ENCODE results near the gene TMEM167B.

DNA sequence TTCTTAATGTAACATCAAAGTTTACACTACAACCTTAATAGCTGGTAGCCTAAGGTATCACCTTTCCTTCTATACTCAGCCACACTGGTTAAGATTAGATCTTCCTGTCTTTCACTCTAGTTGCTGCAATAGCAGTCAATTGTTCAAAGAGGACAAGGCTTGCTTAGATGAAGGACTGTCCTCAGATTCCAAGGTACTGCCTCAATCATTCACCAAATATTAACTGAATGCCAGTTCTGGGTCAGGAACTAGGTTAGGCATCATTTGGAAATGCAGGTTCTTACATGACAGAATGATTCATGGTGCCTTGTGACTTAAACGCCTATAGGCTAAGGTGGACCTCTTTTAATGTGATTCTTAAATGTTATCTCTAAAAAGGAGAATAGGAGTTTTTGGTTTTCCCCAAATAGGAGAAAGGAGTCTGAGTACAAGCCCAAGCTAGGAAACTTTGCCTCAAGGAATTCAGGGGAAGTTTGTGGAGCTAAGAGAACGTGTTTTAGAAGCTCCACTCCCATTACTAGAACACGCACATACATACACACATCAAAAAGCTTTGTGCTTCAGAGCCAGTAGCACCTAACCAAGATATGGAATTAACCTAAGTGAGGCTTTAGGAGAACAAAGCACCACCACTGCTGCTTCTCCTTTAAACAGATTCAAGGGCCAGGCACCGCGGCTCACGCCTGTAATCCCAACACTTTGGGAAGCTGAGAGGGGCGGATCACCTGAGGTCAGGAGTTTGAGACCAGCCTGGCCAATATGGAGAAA is 40.2 kb upstream of the TMEM167B start:
- TF ChIP-seq POLR2AphosphoS5 (IDR thresholded peaks at IDR 0.05; ENCODE audit: low read depth) = no peak
- TF ChIP-seq, protein P1, sequence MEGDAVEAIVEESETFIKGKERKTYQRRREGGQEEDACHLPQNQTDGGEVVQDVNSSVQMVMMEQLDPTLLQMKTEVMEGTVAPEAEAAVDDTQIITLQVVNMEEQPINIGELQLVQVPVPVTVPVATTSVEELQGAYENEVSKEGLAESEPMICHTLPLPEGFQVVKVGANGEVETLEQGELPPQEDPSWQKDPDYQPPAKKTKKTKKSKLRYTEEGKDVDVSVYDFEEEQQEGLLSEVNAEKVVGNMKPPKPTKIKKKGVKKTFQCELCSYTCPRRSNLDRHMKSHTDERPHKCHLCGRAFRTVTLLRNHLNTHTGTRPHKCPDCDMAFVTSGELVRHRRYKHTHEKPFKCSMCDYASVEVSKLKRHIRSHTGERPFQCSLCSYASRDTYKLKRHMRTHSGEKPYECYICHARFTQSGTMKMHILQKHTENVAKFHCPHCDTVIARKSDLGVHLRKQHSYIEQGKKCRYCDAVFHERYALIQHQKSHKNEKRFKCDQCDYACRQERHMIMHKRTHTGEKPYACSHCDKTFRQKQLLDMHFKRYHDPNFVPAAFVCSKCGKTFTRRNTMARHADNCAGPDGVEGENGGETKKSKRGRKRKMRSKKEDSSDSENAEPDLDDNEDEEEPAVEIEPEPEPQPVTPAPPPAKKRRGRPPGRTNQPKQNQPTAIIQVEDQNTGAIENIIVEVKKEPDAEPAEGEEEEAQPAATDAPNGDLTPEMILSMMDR (IDR thresholded peaks at IDR 0.05; ENCODE audit: insufficient read depth, low read length) = no peak
- TF ChIP-seq, protein P2, sequence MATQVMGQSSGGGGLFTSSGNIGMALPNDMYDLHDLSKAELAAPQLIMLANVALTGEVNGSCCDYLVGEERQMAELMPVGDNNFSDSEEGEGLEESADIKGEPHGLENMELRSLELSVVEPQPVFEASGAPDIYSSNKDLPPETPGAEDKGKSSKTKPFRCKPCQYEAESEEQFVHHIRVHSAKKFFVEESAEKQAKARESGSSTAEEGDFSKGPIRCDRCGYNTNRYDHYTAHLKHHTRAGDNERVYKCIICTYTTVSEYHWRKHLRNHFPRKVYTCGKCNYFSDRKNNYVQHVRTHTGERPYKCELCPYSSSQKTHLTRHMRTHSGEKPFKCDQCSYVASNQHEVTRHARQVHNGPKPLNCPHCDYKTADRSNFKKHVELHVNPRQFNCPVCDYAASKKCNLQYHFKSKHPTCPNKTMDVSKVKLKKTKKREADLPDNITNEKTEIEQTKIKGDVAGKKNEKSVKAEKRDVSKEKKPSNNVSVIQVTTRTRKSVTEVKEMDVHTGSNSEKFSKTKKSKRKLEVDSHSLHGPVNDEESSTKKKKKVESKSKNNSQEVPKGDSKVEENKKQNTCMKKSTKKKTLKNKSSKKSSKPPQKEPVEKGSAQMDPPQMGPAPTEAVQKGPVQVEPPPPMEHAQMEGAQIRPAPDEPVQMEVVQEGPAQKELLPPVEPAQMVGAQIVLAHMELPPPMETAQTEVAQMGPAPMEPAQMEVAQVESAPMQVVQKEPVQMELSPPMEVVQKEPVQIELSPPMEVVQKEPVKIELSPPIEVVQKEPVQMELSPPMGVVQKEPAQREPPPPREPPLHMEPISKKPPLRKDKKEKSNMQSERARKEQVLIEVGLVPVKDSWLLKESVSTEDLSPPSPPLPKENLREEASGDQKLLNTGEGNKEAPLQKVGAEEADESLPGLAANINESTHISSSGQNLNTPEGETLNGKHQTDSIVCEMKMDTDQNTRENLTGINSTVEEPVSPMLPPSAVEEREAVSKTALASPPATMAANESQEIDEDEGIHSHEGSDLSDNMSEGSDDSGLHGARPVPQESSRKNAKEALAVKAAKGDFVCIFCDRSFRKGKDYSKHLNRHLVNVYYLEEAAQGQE (IDR thresholded peaks at IDR 0.05; ENCODE audit: insufficient replicate concordance, low read depth) = no peak
- TF ChIP-seq SPI1 (IDR thresholded peaks at IDR 0.05; ENCODE audit: borderline replicate concordance, low read depth) = no peak
- TF ChIP-seq GABPA (IDR thresholded peaks at IDR 0.05; ENCODE audit: low read depth) = no peak

Data from HL-60 (cell line).